HepG2 (cell line): ENCODE measurements around the gene TREM1. TPM values are rescaled to one million over a fixed set of nuclear protein-coding genes. Genes with fewer than 3 reads are reported as not detected.
A peak's percentile ranks its signal among the peaks of the same experiment; 100 is the strongest.

Experiments used
- ATAC-seq: fragments of 200-7000 bp; cut with Tn5 transposase; 3 replicates; pipeline ENCODE4 v1.9.1; 2020; ENCODE audit warnings: mild to moderate bottlenecking, moderate library complexity
- BruUV-seq: library from RNA; stranded (reverse); fragments of 400-500 nt; replicated peaks from 2 replicates; lab custom pipeline; 2021; lab: Mats Ljungman, UMichigan
- CTCF ChIA-PET: fragments of 300-600 bp; formaldehyde crosslinking; extraction: SDS; loops from one replicate; lab custom pipeline; 2021; ENCODE audit warnings: low total read pairs, inconsistent platforms, low intra/inter-chr PET ratio; lab: Yijun Ruan, JAX
- POLR2A ChIA-PET: fragments of 350-600 bp; sonication (Branson Sonifier 250); formaldehyde crosslinking; loops from one replicate; lab custom pipeline; 2020; ENCODE audit warnings: antibody characterized with exemption, inconsistent platforms; lab: Yijun Ruan, JAX
- DNase-seq: peaks from one replicate; pipeline ENCODE4 v3.0.0-alpha.2; 2015; ENCODE audit warnings: low spot score
- FAIRE-seq: peaks from 3 replicates; lab custom pipeline; 2011; peaks lifted over from hg19 to GRCh38; lab: Jason Lieb, UNC
- H2AFZ ChIP-seq: one replicate; pipeline ENCODE4 v1.6.1; 2011; ENCODE audit warnings: low read length, inconsistent platforms
- H3K27ac ChIP-seq: fragments of 300-600 bp; 3 replicates; pipeline ENCODE4 v1.8.0; 2011; ENCODE audit warnings: mixed run types, mild to moderate bottlenecking, mixed read lengths, low read length, inconsistent platforms; ENCODE audit not compliant: insufficient read depth; ENCODE audit errors: extremely low read length
- H3K27me3 ChIP-seq, 2 experiments: fragments of 200-600 bp in 1 of 2; 2 replicates in 1 of 2; 3 replicates in 1 of 2; pipeline versions ENCODE4 v1.6.0 to v1.8.0; 2011; ENCODE audit warnings: low read length in 2 of 2, mild to moderate bottlenecking in 2 of 2, moderate library complexity in 2 of 2, inconsistent platforms in 1 of 2; ENCODE audit not compliant: insufficient read depth in 2 of 2, control insufficient read depth in 1 of 2
- H3K36me3 ChIP-seq, 2 experiments: fragments of 200-600 bp in 1 of 2; replicated peaks in 1 of 2; 2 replicates in 1 of 2; 3 replicates in 1 of 2; pipeline versions ENCODE4 v1.5.1 to v1.8.0; 2011; ENCODE audit warnings: low read length in 2 of 2, inconsistent platforms in 1 of 2; ENCODE audit not compliant: insufficient read depth in 2 of 2, control insufficient read depth in 1 of 2
- H3K4me1 ChIP-seq: 2 replicates; pipeline ENCODE4 v1.5.1; 2012; ENCODE audit warnings: low read length, inconsistent platforms; ENCODE audit not compliant: insufficient read depth
- H3K4me2 ChIP-seq: 2 replicates; pipeline ENCODE4 v1.6.0; 2011; ENCODE audit warnings: low read depth, low read length, inconsistent platforms
- H3K4me3 ChIP-seq, 3 experiments: fragments of 200-600 bp in 1 of 3; sonication (generic), shearing (Covaris generic) in 1 of 3; replicated peaks in 1 of 3; 2 replicates each; pipeline ENCODE4 v1.5.1; 2011 to 2016; ENCODE audit warnings: low read length in 3 of 3, inconsistent platforms in 2 of 3, low read depth in 2 of 3, mild to moderate bottlenecking in 2 of 3, control low read depth in 1 of 3, mixed read lengths in 1 of 3; ENCODE audit not compliant: insufficient read depth in 1 of 3
- H3K79me2 ChIP-seq: one replicate; pipeline ENCODE4 v1.6.1; 2011; ENCODE audit warnings: low read length, inconsistent platforms; ENCODE audit not compliant: insufficient read depth
- H3K9ac ChIP-seq: 2 replicates; pipeline ENCODE4 v1.6.0; 2011; ENCODE audit warnings: mild to moderate bottlenecking, low read depth, low read length, inconsistent platforms; ENCODE audit not compliant: insufficient read depth
- H3K9me3 ChIP-seq: 2 replicates; pipeline ENCODE4 v1.5.1; 2012; ENCODE audit warnings: mild to moderate bottlenecking, low read length
- H4K20me1 ChIP-seq: 2 replicates; pipeline ENCODE4 v1.6.0; 2011; ENCODE audit warnings: inconsistent platforms, mild to moderate bottlenecking, low read length, moderate library complexity; ENCODE audit not compliant: insufficient read depth
- CREB1 ChIP-seq, 2 experiments: fragments of 450-650 bp in 1 of 2; IDR thresholded peaks; 2 replicates each; pipeline ENCODE4 v1.6.1; 2016 to 2017; ENCODE audit warnings: control low read depth in 1 of 2, mild to moderate bottlenecking in 1 of 2, missing compliant biosample characterization in 1 of 2, missing genetic modification characterization in 1 of 2
- CREB3 ChIP-seq: sonication (generic); formaldehyde crosslinking; IDR thresholded peaks from 2 replicates; pipeline ENCODE4 v1.5.0; 2020; ENCODE audit warnings: missing genetic modification reagents
- ISX ChIP-seq: sonication (generic); formaldehyde crosslinking; conservative IDR thresholded peaks from 2 replicates; pipeline ENCODE4 v1.5.0; 2020; ENCODE audit warnings: missing genetic modification reagents
- POLR2AphosphoS5 ChIP-seq: IDR thresholded peaks from 2 replicates; pipeline ENCODE4 v1.6.1; 2012; ENCODE audit warnings: low read depth, low read length
- SAFB2 ChIP-seq: sonication (generic); formaldehyde crosslinking; IDR thresholded peaks from 2 replicates; pipeline ENCODE4 v1.5.1; 2020; ENCODE audit warnings: missing genetic modification reagents, low read depth, mild to moderate bottlenecking, borderline replicate concordance
- ZKSCAN1 ChIP-seq: fragments of 150-350 bp; IDR thresholded peaks from 2 replicates; pipeline ENCODE4 v1.6.1; 2014; ENCODE audit warnings: low read length
- ZNF501 ChIP-seq: sonication (generic); formaldehyde crosslinking; IDR thresholded peaks from 2 replicates; pipeline ENCODE4 v1.5.1; 2020; ENCODE audit warnings: mild to moderate bottlenecking, moderate library complexity, missing genetic modification reagents
- ZNF616 ChIP-seq: sonication (generic); formaldehyde crosslinking; IDR thresholded peaks from 2 replicates; pipeline ENCODE4 v1.5.0; 2020; ENCODE audit warnings: low read depth, mild to moderate bottlenecking, missing genetic modification reagents
- WGBS: methylation state at CpG from one replicate; pipeline ENCODE4 v1.1.6; 2017; ENCODE audit warnings: low lambda C conversion rate; 5-methylcytosine and 5-hydroxymethylcytosine counted together
- in situ Hi-C: cut with HindIII; loops from 2 replicates; pipeline ENCODE4 v1.10.0; 2017; ENCODE audit warnings: low pct_unique_long_range_greater_than_20kb; ENCODE audit not compliant: extremely low pct_ligation_motif_present
- intact Hi-C: fragments of 100-400 bp; cut with micrococcal nuclease; formaldehyde crosslinking; loops from one replicate; pipeline ENCODE4 v1.10.0; 2022; ENCODE audit not compliant: unreplicated experiment
- polyA plus RNA-seq, 8 experiments: library from polyadenylated mRNA; depleted of rRNA in 3 of 8; stranded (reverse) in 7 of 8; unstranded in 1 of 8; fragments of >200 nt; fragmentation: Illumina TruSeq in 4 of 8; extraction: Trizol in 4 of 8; gene quantifications; 2 replicates each; pipeline versions ENCODE4 v1.2.1 to v1.2.3, GENCODE V29; 2011 to 2016; ENCODE audit warnings: low read depth in 4 of 8, missing spikeins in 1 of 8, mixed read lengths in 1 of 8; ENCODE audit not compliant: insufficient read depth in 1 of 8
- total RNA-seq, 5 experiments: library from RNA; depleted of rRNA; stranded (reverse); fragments of >200 nt; fragmentation: Illumina TruSeq; extraction: Trizol; gene quantifications; 2 replicates each; pipeline ENCODE4 v1.2.3, GENCODE V29; 2016; ENCODE audit warnings: low read depth in 1 of 5
- TF ChIP-seq, protein P1 (sequence below): sonication (generic); formaldehyde crosslinking; IDR thresholded peaks from 2 replicates; pipeline ENCODE4 v1.5.0; 2020; ENCODE audit warnings: missing genetic modification reagents
- TF ChIP-seq, protein P2 (sequence below): IDR thresholded peaks from 2 replicates; pipeline ENCODE4 v1.6.1; 2012; ENCODE audit warnings: low read depth, low read length, improper control_type of control experiment
- TF ChIP-seq, protein P3 (sequence below): sonication (generic); formaldehyde crosslinking; IDR thresholded peaks from 2 replicates; pipeline ENCODE4 v1.8.0; 2022; ENCODE audit warnings: missing genetic modification reagents, low read depth, mild to moderate bottlenecking, borderline replicate concordance

The TREM1 gene
- total and polyA plus RNA-seq, 2 of the 13 experiments (the other 11 are each of a cell fraction or from before 2014, with no cell fraction given): 0.49 TPM; not detected in 1

DNA sequence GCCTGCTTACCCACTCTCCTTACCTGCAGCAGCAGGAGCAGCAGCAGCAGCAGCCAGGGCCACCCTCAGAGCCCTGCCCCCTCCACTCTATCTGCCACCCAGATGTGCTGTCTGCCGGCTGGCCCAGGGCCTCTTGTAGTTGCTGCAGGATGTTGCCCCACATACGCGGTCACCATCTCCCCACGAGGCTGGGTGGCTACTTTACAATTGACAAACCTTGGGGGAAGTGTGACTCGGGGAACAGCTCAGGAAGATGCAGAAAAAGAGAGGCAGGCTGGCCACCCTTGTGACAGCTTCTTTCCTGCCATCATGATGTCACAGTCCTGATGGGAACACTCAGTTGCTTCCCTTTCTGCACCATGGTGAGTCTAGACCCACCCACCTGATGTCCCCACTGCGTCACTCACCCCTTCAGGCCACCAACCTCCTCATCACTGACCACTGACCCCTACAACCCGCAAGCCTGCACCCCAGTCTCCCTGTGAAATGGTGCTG lies 14.5 kb downstream of the TREM1 start:
- H3K79me2 ChIP-seq: no peaks in the 10 kb centered on the region
- intact Hi-C loops (no loop called here), in situ Hi-C loops (no loop called here)
- H3K36me3 ChIP-seq: no peaks in the 10 kb centered on the region
- 2% methylated on average over 7 of the region's 7 CpGs for WGBS
- FAIRE-seq (no peak), DNase-seq (no peak), ATAC-seq (no peak)
- no peak overlapping the region for H3K9ac ChIP-seq
- H3K9me3 ChIP-seq: no peaks in the 10 kb centered on the region
- no peak overlapping the region for H2AFZ ChIP-seq
- H3K4me1 ChIP-seq: no peaks in the 10 kb centered on the region
- CTCF ChIA-PET: no interaction called here
- no peak overlapping the region for H3K27ac ChIP-seq
- POLR2A ChIA-PET: no interaction called here
- H3K4me3 ChIP-seq: no peak overlapping the region
- TF ChIP-seq CREB3 (CRISPR knock-in tag) (no peak), ZNF501 (CRISPR knock-in tag) (no peak), CREB1 (IDR thresholded peaks at IDR 0.05) (peak; percentile 69), CREB1 (CRISPR knock-in tag; IDR thresholded peaks at IDR 0.05) (no peak)
- no TSS peak for BruUV-seq
- H3K27me3 ChIP-seq: peaks cover 3 to 49% of the 10 kb centered on the region in 2 experiments; a peak in 4 of 5 replicates
- no peaks in the 10 kb centered on the region for H4K20me1 ChIP-seq
- H3K4me2 ChIP-seq: no peak overlapping the region

- no peak overlapping the region for H3K4me3 ChIP-seq
- ATAC-seq (no peak), DNase-seq (no peak), FAIRE-seq (no peak)
- H4K20me1 ChIP-seq: no peaks in the 10 kb centered on the region
- in situ Hi-C loops (no loop called here), intact Hi-C loops (no loop called here)
- H3K4me1 ChIP-seq: no peaks in the 10 kb centered on the region
- H3K9me3 ChIP-seq: no peaks in the 10 kb centered on the region
- 4% methylated on average over 4 of the region's 4 CpGs for WGBS
- no peak overlapping the region for H2AFZ ChIP-seq
- H3K27ac ChIP-seq: no peak overlapping the region
- H3K4me2 ChIP-seq: no peak overlapping the region
- no peak overlapping the region for H3K9ac ChIP-seq
- no TSS peak for BruUV-seq
- ChIA-PET CTCF (no interaction called here), POLR2A (no interaction called here)
- no peaks in the 10 kb centered on the region for H3K79me2 ChIP-seq
- H3K36me3 ChIP-seq: no peaks in the 10 kb centered on the region
- TF ChIP-seq, protein P1, sequence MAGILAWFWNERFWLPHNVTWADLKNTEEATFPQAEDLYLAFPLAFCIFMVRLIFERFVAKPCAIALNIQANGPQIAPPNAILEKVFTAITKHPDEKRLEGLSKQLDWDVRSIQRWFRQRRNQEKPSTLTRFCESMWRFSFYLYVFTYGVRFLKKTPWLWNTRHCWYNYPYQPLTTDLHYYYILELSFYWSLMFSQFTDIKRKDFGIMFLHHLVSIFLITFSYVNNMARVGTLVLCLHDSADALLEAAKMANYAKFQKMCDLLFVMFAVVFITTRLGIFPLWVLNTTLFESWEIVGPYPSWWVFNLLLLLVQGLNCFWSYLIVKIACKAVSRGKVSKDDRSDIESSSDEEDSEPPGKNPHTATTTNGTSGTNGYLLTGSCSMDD (CRISPR knock-in tag): no peak
- TF ChIP-seq POLR2AphosphoS5: no peak
- TF ChIP-seq, protein P2, sequence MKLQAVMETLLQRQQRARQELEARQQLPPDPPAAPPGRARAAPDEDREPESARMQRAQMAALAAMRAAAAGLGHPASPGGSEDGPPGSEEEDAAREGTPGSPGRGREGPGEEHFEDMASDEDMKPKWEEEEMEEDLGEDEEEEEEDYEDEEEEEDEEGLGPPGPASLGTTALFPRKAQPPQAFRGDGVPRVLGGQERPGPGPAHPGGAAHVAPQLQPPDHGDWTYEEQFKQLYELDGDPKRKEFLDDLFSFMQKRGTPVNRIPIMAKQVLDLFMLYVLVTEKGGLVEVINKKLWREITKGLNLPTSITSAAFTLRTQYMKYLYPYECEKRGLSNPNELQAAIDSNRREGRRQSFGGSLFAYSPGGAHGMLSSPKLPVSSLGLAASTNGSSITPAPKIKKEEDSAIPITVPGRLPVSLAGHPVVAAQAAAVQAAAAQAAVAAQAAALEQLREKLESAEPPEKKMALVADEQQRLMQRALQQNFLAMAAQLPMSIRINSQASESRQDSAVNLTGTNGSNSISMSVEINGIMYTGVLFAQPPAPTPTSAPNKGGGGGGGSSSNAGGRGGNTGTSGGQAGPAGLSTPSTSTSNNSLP: no peak
- TF ChIP-seq ISX: no peak
- TF ChIP-seq ZNF616: no peak
- TF ChIP-seq SAFB2 (CRISPR knock-in tag): no peak
- TF ChIP-seq, protein P3, sequence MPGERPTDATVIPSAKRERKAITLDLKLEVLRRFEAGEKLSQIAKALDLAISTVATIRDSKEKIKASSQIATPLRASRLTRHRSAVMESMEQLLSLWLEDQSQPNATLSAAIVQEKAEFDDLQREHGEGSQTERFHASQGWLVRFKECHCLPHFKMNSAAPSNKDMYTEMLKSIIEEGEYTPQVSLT (CRISPR knock-in tag): no peak
- no peak for TF ChIP-seq ZKSCAN1
- H3K27me3 ChIP-seq: peaks cover 1 to 27% of the 10 kb centered on the region in 2 experiments; a peak in 3 of 5 replicates
Measured at GRCh38 chr6:41269716-41270115, 16.8 kb downstream of the TREM1 start.
